GM12878 (cell line): ENCODE data around the gene ADAM15. TPM values are rescaled to one million over a fixed set of nuclear protein-coding genes. Genes with fewer than 3 reads are reported as not detected.

Source experiments
- ATAC-seq: fragments of 200-7000 bp; cut with Tn5 transposase; 3 replicates; pipeline ENCODE4 v1.9.1; 2020; ENCODE audit warnings: mild to moderate bottlenecking, moderate library complexity
- BruUV-seq: library from RNA; stranded (reverse); fragments of 400-500 nt; replicated peaks from 2 replicates; lab custom pipeline; 2021; lab: Mats Ljungman, UMichigan
- CTCF ChIA-PET: fragments of 300-600 bp; sonication (Branson Sonifier 250); formaldehyde crosslinking; extraction: SDS; loops from one replicate; lab custom pipeline; 2021; ENCODE audit warnings: inconsistent platforms; lab: Yijun Ruan, JAX
- POLR2A ChIA-PET: fragments of 350-600 bp; formaldehyde crosslinking; extraction: SDS; loops from one replicate; lab custom pipeline; 2021; ENCODE audit warnings: inconsistent platforms; lab: Charles Lee
- RAD21 ChIA-PET: fragments of 300-600 bp; sonication (Branson Sonifier 250); formaldehyde crosslinking; loops from one replicate; lab custom pipeline; 2023; ENCODE audit warnings: antibody characterized with exemption; ENCODE audit not compliant: unreplicated experiment; lab: Charles Lee
- SMC1A ChIA-PET: fragments of 300-600 bp; sonication (Branson Sonifier 250); formaldehyde crosslinking; loops from one replicate; lab custom pipeline; 2023; ENCODE audit not compliant: unreplicated experiment, uncharacterized antibody; lab: Charles Lee
- DNase-seq: peaks from one replicate; pipeline ENCODE4 v3.0.0-alpha.2; 2011; ENCODE audit warnings: low read depth, low spot score
- FAIRE-seq: peaks from 3 replicates; lab custom pipeline; 2011; peaks lifted over from hg19 to GRCh38; lab: Jason Lieb, UNC
- H2AFZ ChIP-seq: 2 replicates; pipeline ENCODE4 v1.6.0; 2011; ENCODE audit warnings: low read depth, low read length, control low read depth; ENCODE audit not compliant: control insufficient read depth
- H3K27ac ChIP-seq: 2 replicates; pipeline ENCODE4 v1.5.1; 2011; ENCODE audit warnings: control low read depth; ENCODE audit not compliant: control insufficient read depth, insufficient read depth
- H3K27me3 ChIP-seq, 2 experiments: replicated peaks in 1 of 2; 2 replicates each; pipeline versions ENCODE4 v1.6.0 to v1.6.1; 2011; ENCODE audit warnings: low read length in 1 of 2; ENCODE audit not compliant: control insufficient read depth in 2 of 2, insufficient read depth in 2 of 2
- H3K36me3 ChIP-seq, 2 experiments: 2 replicates each; pipeline ENCODE4 v1.5.1; 2011; ENCODE audit warnings: low read length in 1 of 2; ENCODE audit not compliant: control insufficient read depth in 2 of 2, insufficient read depth in 2 of 2
- H3K4me1 ChIP-seq: 2 replicates; pipeline ENCODE4 v1.6.1; 2011; ENCODE audit warnings: mild to moderate bottlenecking, low read length, moderate library complexity, mixed read lengths; ENCODE audit not compliant: control insufficient read depth, insufficient read depth
- H3K4me2 ChIP-seq: 2 replicates; pipeline ENCODE4 v1.6.0; 2011; ENCODE audit warnings: control low read depth; ENCODE audit not compliant: control insufficient read depth, insufficient read depth
- H3K4me3 ChIP-seq: fragments of 200-600 bp; sonication (generic); 2 replicates; pipeline ENCODE4 v1.5.1; 2016
- H3K79me2 ChIP-seq: 2 replicates; pipeline ENCODE4 v1.6.0; 2011; ENCODE audit warnings: low read length; ENCODE audit not compliant: control insufficient read depth, insufficient read depth
- H3K9ac ChIP-seq: 2 replicates; pipeline ENCODE4 v1.8.0; 2011; ENCODE audit warnings: low read length, control low read depth, mixed read lengths; ENCODE audit not compliant: control insufficient read depth, insufficient read depth
- H3K9me3 ChIP-seq: replicated peaks from 3 replicates; pipeline ENCODE4 v1.5.1; 2011; ENCODE audit warnings: mild to moderate bottlenecking, low read length; ENCODE audit not compliant: control insufficient read depth, insufficient read depth
- H4K20me1 ChIP-seq: 2 replicates; pipeline ENCODE4 v1.6.0; 2011; ENCODE audit not compliant: control insufficient read depth, insufficient read depth
- CEBPZ ChIP-seq: fragments of 150-350 bp; IDR thresholded peaks from 2 replicates; pipeline ENCODE4 v1.6.1; 2016; ENCODE audit warnings: low read depth, low read length
- CREB1 ChIP-seq: IDR thresholded peaks from 2 replicates; pipeline ENCODE4 v1.6.1; 2012; ENCODE audit warnings: low read depth, mild to moderate bottlenecking, inconsistent platforms
- ELK1 ChIP-seq: IDR thresholded peaks from 2 replicates; pipeline ENCODE4 v1.6.1; 2012; ENCODE audit warnings: low read depth, low read length, improper control_type of control experiment
- GATAD2B ChIP-seq: fragments of 450-650 bp; conservative IDR thresholded peaks from 2 replicates; pipeline ENCODE4 v1.6.1; 2017; ENCODE audit warnings: low read depth, mild to moderate bottlenecking, moderate library complexity
- HDAC2 ChIP-seq: fragments of 200-600 bp; sonication (generic); IDR thresholded peaks from 2 replicates; pipeline ENCODE4 v1.6.1; 2017
- IKZF2 ChIP-seq, 2 experiments: fragments of 450-650 bp; IDR thresholded peaks; 2 replicates each; pipeline ENCODE4 v1.6.1; 2017; ENCODE audit warnings: mild to moderate bottlenecking in 2 of 2, moderate library complexity in 2 of 2
- KDM1A ChIP-seq: fragments of 200-600 bp; sonication (generic); IDR thresholded peaks from 2 replicates; pipeline ENCODE4 v1.6.1; 2016; ENCODE audit warnings: borderline replicate concordance
- NFXL1 ChIP-seq: fragments of 450-650 bp; IDR thresholded peaks from 2 replicates; pipeline ENCODE4 v1.6.1; 2017; ENCODE audit warnings: antibody characterized with exemption, mild to moderate bottlenecking, borderline replicate concordance
- RAD21 ChIP-seq: IDR thresholded peaks from 2 replicates; pipeline ENCODE4 v1.6.1; 2011; ENCODE audit warnings: mild to moderate bottlenecking, low read depth, low read length, moderate library complexity; ENCODE audit not compliant: insufficient read depth
- SIX5 ChIP-seq: IDR thresholded peaks from 2 replicates; pipeline ENCODE4 v1.6.1; 2011; ENCODE audit warnings: mild to moderate bottlenecking, low read depth, low read length, moderate library complexity; ENCODE audit not compliant: severe bottlenecking
- SREBF2 ChIP-seq: IDR thresholded peaks from 2 replicates; pipeline ENCODE4 v1.6.1; 2012; ENCODE audit warnings: mild to moderate bottlenecking, low read length
- TCF3 ChIP-seq: IDR thresholded peaks from 2 replicates; pipeline ENCODE4 v1.6.1; 2012; ENCODE audit warnings: low read depth, mild to moderate bottlenecking, low read length, borderline replicate concordance; ENCODE audit not compliant: insufficient read depth
- ZBTB11 ChIP-seq: fragments of 450-650 bp; formaldehyde crosslinking; IDR thresholded peaks from 2 replicates; pipeline ENCODE4 v1.5.0; 2022; ENCODE audit warnings: mild to moderate bottlenecking, missing genetic modification characterization
- ZSCAN29 ChIP-seq: fragments of 450-650 bp; IDR thresholded peaks from 2 replicates; pipeline ENCODE4 v1.6.1; 2017; ENCODE audit warnings: mild to moderate bottlenecking, moderate library complexity
- WGBS: methylation state at CpG from one replicate; pipeline ENCODE4 v1.1.6; 2016; ENCODE audit warnings: low lambda C conversion rate; ENCODE audit not compliant: insufficient replicate concordance, insufficient coverage; ENCODE audit errors: missing lambda C conversion rate; 5-methylcytosine and 5-hydroxymethylcytosine counted together
- in situ Hi-C: fragments of 300-500 bp; cut with MboI; formaldehyde crosslinking; loops from 9 replicates; pipeline ENCODE4 v1.14.3; 2018; ENCODE audit warnings: mixed read lengths
- intact Hi-C: fragments of 100-400 bp; cut with micrococcal nuclease; formaldehyde crosslinking; loops from one replicate; pipeline ENCODE4 v1.14.2; 2022; ENCODE audit not compliant: unreplicated experiment
- polyA plus RNA-seq, 11 experiments: library from polyadenylated mRNA; depleted of rRNA in 4 of 11; unstranded in 6 of 11; stranded (reverse) in 5 of 11; fragments of >200 nt; fragmentation: Nextera tagmentation in 4 of 11; fragmentation: Illumina TruSeq in 1 of 11; extraction: Ambion mirVana in 4 of 11; extraction: Trizol in 1 of 11; gene quantifications; 1 replicate in 1 of 11; 2 replicates in 10 of 11; pipeline versions ENCODE4 v1.2.1 to v1.2.3, GENCODE V29; 2011 to 2016; ENCODE audit warnings: inconsistent platforms in 2 of 11, missing spikeins in 2 of 11, low read depth in 1 of 11
- total RNA-seq, 4 experiments: library from RNA; depleted of rRNA in 3 of 4; stranded (reverse); fragments of >200 nt in 3 of 4; fragmentation: Illumina TruSeq in 1 of 4; extraction: Trizol in 1 of 4; gene quantifications; 2 replicates each; pipeline versions ENCODE4 v1.2.1 to v1.2.3, GENCODE V29; 2013 to 2021

Gene ADAM15
- total and polyA plus RNA-seq, 10 of the 15 experiments (the other 5 are each of a cell fraction or from before 2014, with no cell fraction given): 0.29 to 38.8 (median 14.7) TPM

- Histone ChIP-seq H3K27me3 (no peaks in the 10 kb centered on the region; a peak in 1 of 4 replicates), H3K79me2 (no peaks in the 10 kb centered on the region), H3K4me2 (no peak overlapping the region), H3K4me1 (peaks cover 3% of the 10 kb centered on the region), H4K20me1 (no peaks in the 10 kb centered on the region), H3K27ac (no peak overlapping the region), H3K9ac (no peak overlapping the region), H3K9me3 (no peaks in the 10 kb centered on the region), H3K36me3 (no peaks in the 10 kb centered on the region), H2AFZ (no peak overlapping the region), H3K4me3 (no peak overlapping the region)
- TF ChIP-seq SIX5: no peak
- TF ChIP-seq IKZF2 (IDR thresholded peaks at IDR 0.05): no peak
- no peak for TF ChIP-seq GATAD2B
- TF ChIP-seq NFXL1: no peak
- TF ChIP-seq KDM1A: no peak
- TF ChIP-seq TCF3: no peak
- no peak for TF ChIP-seq CREB1
- no peak for TF ChIP-seq CEBPZ
- TF ChIP-seq SREBF2: no peak
- no peak for TF ChIP-seq ZSCAN29
- TF ChIP-seq HDAC2: no peak
- TF ChIP-seq ELK1: no peak
- TF ChIP-seq RAD21: no peak
- TF ChIP-seq ZBTB11 (CRISPR knock-in tag): no peak
- 54% methylated on average over 4 of the region's 4 CpGs for WGBS
- BruUV-seq: no TSS peak
- intact Hi-C loops (no loop called here), in situ Hi-C loops (no loop called here)
- POLR2A ChIA-PET: interaction anchor here (0.5 kb wide), 1 partner anchor 12 kb away, joined by 3 read pairs; no protein-coding TSS in a partner anchor
- SMC1A ChIA-PET: interaction anchor here (0.7 kb wide), 1 partner anchor 62 kb away, joined by 3 read pairs; the partner anchor contains the start of gene PYGO2
- ATAC-seq: no peak
- DNase-seq: no peak
- CTCF ChIA-PET: interaction anchor here (0.9 to 2.8 kb wide), 5 partner anchors 27 to 171 kb away, joined by 3 to 9 read pairs (median 3); partner anchors contain the start of gene ADAM15
- FAIRE-seq: no peak
- RAD21 ChIA-PET: interaction anchor here (1.6 kb wide), 1 partner anchor 21 kb away, joined by 5 read pairs; no protein-coding TSS in a partner anchor
Measured at GRCh38 chr1:155022927-155023236, 28.2 kb upstream of the ADAM15 start.
